Progenitor cell of endocrine pancreas (in vitro differentiated cells): Measurements from ENCODE around the gene FAM241A. TPM values are rescaled to one million over a fixed set of nuclear protein-coding genes. Genes with fewer than 3 reads are reported as not detected.

Experiments used
- DNase-seq: peaks from one replicate; pipeline ENCODE4 v3.0.0; 2021; ENCODE audit warnings: low spot score; ENCODE audit not compliant: unreplicated experiment
- H3K27ac Mint-ChIP-seq: 2 replicates; pipeline ENCODE4 v1.8.0; 2021; ENCODE audit warnings: mild to moderate bottlenecking, moderate library complexity, mixed read lengths
- H3K27me3 Mint-ChIP-seq: 2 replicates; pipeline ENCODE4 v1.8.0; 2021; ENCODE audit warnings: mixed read lengths
- H3K36me3 Mint-ChIP-seq: 2 replicates; pipeline ENCODE4 v1.8.0; 2022; ENCODE audit warnings: mixed read lengths; ENCODE audit not compliant: insufficient read depth
- H3K4me1 Mint-ChIP-seq: 2 replicates; pipeline ENCODE4 v1.8.0; 2021; ENCODE audit warnings: low read depth, mixed read lengths
- H3K4me3 Mint-ChIP-seq: 2 replicates; pipeline ENCODE4 v1.8.0; 2021; ENCODE audit warnings: low read depth, mild to moderate bottlenecking, moderate library complexity, mixed read lengths
- H3K9me3 Mint-ChIP-seq: 2 replicates; pipeline ENCODE4 v1.8.0; 2021; ENCODE audit warnings: low read depth, mixed read lengths
- total RNA-seq: library from RNA; stranded (reverse); gene quantifications from 2 replicates; pipeline ENCODE4 v1.2.1, GENCODE V29; 2021
- TF ChIP-seq, protein P1 (sequence below): fragments of 200-600 bp; sonication (generic); IDR thresholded peaks from one replicate; pipeline ENCODE4 v1.5.0; 2021; ENCODE audit warnings: antibody characterized with exemption, mild to moderate bottlenecking; ENCODE audit not compliant: unreplicated experiment

Gene FAM241A
- total RNA-seq, 1 donor from 2014 or later = 0.22 TPM

DNA sequence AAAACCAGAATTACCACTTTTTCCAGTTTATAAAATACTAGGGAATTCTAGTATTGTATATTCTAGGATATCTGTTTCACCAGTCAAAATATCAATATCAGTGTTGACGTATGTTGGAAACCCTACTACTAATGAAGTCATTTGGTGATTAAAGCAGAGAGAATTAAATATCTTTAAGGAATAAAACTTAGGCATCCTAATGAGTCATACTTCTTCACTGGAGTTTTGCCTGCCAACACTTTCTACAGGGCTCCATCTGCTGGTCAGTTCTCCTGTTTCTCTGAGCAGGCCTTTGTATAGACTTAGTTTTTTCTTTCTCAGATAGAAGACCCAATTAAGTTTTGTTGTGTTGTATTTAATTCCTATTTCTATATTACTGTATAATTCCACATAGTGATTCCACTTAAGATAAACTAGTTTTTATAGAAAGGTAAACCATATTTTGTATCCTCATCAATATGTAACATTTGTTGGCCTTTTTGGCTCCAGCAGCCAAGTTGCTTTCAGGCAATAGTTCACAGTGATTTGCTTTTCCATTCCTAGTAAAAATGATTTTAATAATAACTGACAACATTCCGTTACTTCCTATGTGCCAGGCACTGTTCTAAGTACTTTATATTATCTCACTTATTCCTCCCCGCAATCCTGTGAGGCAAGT lies 89.8 kb downstream of the FAM241A start:
- Mint-ChIP-seq H3K27me3 (no peaks in the 10 kb centered on the region), H3K27ac (no peak overlapping the region), H3K36me3 (no peaks in the 10 kb centered on the region), H3K4me3 (no peak overlapping the region), H3K4me1 (peaks cover 24% of the 10 kb centered on the region), H3K9me3 (no peaks in the 10 kb centered on the region)
- TF ChIP-seq, protein P1, sequence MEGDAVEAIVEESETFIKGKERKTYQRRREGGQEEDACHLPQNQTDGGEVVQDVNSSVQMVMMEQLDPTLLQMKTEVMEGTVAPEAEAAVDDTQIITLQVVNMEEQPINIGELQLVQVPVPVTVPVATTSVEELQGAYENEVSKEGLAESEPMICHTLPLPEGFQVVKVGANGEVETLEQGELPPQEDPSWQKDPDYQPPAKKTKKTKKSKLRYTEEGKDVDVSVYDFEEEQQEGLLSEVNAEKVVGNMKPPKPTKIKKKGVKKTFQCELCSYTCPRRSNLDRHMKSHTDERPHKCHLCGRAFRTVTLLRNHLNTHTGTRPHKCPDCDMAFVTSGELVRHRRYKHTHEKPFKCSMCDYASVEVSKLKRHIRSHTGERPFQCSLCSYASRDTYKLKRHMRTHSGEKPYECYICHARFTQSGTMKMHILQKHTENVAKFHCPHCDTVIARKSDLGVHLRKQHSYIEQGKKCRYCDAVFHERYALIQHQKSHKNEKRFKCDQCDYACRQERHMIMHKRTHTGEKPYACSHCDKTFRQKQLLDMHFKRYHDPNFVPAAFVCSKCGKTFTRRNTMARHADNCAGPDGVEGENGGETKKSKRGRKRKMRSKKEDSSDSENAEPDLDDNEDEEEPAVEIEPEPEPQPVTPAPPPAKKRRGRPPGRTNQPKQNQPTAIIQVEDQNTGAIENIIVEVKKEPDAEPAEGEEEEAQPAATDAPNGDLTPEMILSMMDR = peak; percentile 76
- DNase-seq = peak; percentile 16

DNA sequence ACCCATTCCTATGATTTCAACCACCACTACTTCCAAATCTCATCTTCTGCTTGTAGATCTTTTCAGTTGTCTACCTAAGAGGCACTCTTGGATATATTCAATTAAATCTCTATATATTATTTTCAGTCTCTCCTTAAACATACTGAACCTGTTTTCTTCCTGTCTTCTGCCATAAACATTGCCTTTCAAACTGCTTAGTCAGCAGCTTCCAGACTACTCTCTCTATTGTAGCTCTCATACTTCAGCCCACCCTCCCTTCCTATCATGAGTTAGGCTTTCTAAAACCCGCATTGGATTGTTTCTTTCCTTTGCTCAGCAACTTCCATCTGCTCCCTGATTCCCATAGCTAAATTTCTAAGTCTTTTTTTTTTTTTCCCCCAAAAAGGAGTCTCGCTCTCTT lies 90.8 kb downstream of the FAM241A start:
- no peak for DNase-seq
- Mint-ChIP-seq H3K27me3 (no peaks in the 10 kb centered on the region), H3K27ac (no peak overlapping the region), H3K36me3 (no peaks in the 10 kb centered on the region), H3K9me3 (no peaks in the 10 kb centered on the region), H3K4me1 (peaks cover 17% of the 10 kb centered on the region), H3K4me3 (no peak overlapping the region)
- TF ChIP-seq, protein P1 = no peak

DNA sequence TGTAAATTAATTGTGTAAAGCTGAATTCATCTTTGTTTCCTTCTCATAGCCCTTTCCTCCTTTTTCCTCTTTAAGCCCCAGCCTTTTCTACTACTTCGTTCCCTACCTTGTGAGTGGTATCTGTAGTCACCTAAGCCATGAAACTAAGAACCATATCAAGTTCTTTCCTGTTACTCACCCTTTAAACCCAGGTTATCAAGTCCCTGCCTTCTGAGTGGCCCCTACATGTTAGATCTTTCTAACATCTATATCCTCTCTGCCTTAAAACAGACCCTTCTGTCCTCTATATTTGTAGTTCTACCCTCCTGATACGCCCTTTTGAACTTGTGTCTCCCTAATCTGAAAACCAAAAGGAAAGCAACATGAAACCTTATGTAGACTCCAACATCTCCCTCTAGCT lies 93.6 kb downstream of the FAM241A start:
- TF ChIP-seq, protein P1 = no peak
- DNase-seq = no peak
- Mint-ChIP-seq H3K4me1 (peaks cover 6% of the 10 kb centered on the region), H3K9me3 (no peaks in the 10 kb centered on the region), H3K36me3 (no peaks in the 10 kb centered on the region), H3K4me3 (no peak overlapping the region), H3K27ac (no peak overlapping the region), H3K27me3 (no peaks in the 10 kb centered on the region)

Other genes with a start within 250 kb of the FAM241A start
- gene AP1AR, start 86.3 kb downstream of the FAM241A start, total RNA-seq = 17.0 and 18.6 TPM in 2 replicates
- gene TIFA, start 140.4 kb downstream of the FAM241A start, total RNA-seq = 10.4 TPM in 2 replicates
- gene ALPK1, start 151.9 kb downstream of the FAM241A start, total RNA-seq = 1.4 and 1.8 TPM in 2 replicates